Measurements from ENCODE around the gene GRM4.

- TF ChIP-seq, protein P1, sequence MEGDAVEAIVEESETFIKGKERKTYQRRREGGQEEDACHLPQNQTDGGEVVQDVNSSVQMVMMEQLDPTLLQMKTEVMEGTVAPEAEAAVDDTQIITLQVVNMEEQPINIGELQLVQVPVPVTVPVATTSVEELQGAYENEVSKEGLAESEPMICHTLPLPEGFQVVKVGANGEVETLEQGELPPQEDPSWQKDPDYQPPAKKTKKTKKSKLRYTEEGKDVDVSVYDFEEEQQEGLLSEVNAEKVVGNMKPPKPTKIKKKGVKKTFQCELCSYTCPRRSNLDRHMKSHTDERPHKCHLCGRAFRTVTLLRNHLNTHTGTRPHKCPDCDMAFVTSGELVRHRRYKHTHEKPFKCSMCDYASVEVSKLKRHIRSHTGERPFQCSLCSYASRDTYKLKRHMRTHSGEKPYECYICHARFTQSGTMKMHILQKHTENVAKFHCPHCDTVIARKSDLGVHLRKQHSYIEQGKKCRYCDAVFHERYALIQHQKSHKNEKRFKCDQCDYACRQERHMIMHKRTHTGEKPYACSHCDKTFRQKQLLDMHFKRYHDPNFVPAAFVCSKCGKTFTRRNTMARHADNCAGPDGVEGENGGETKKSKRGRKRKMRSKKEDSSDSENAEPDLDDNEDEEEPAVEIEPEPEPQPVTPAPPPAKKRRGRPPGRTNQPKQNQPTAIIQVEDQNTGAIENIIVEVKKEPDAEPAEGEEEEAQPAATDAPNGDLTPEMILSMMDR (IDR thresholded peaks at IDR 0.05) = no peak
- no peak for TF ChIP-seq POLR2A (IDR thresholded peaks at IDR 0.05)
Observed at GRCh38 chr6:34072727-34073126, 73.2 kb downstream of the GRM4 start.

Measured in Peyer's patch (tissue), 4 donors.